CD14-positive monocyte (primary cell): Measurements from ENCODE around the gene SV2B. TPM values are rescaled to one million over a fixed set of nuclear protein-coding genes. Genes with fewer than 3 reads are reported as not detected.

Source experiments
- DNase-seq, 3 donors: peaks; one replicate each; pipeline ENCODE4 v3.0.0-alpha.2; 2011 to 2022
- H2AFZ ChIP-seq: 2 replicates; pipeline ENCODE4 v1.6.0; 2012; ENCODE audit warnings: mild to moderate bottlenecking, low read depth, low read length, inconsistent platforms; ENCODE audit not compliant: insufficient read depth, poor library complexity, severe bottlenecking
- H3K27ac ChIP-seq, 2 donors: 1 replicate in 1 of 2; 2 replicates in 1 of 2; pipeline ENCODE4 v1.5.1; 2012 to 2013; ENCODE audit warnings: low read length in 2 of 2, control low read depth in 1 of 2, inconsistent platforms in 1 of 2, low read depth in 1 of 2, mild to moderate bottlenecking in 1 of 2
- H3K27me3 ChIP-seq, 2 donors: one replicate each; pipeline versions ENCODE4 v1.6.0 to v1.6.1; 2011 to 2013; ENCODE audit warnings: low read length in 2 of 2; ENCODE audit not compliant: control insufficient read depth in 2 of 2, insufficient read depth in 2 of 2
- H3K36me3 ChIP-seq, 2 donors: replicated peaks in 1 of 2; 1 replicate in 1 of 2; 2 replicates in 1 of 2; pipeline versions ENCODE4 v1.5.1 to v1.6.1; 2012 to 2013; ENCODE audit warnings: low read length in 2 of 2, control low read depth in 1 of 2, inconsistent platforms in 1 of 2, mild to moderate bottlenecking in 1 of 2; ENCODE audit not compliant: insufficient read depth in 2 of 2, control insufficient read depth in 1 of 2
- H3K4me1 ChIP-seq, 2 donors: 1 replicate in 1 of 2; 2 replicates in 1 of 2; pipeline versions ENCODE4 v1.5.1 to v1.6.1; 2012 to 2013; ENCODE audit warnings: low read length in 2 of 2, control low read depth in 1 of 2, inconsistent platforms in 1 of 2, mild to moderate bottlenecking in 1 of 2, moderate library complexity in 1 of 2; ENCODE audit not compliant: insufficient read depth in 2 of 2, control insufficient read depth in 1 of 2
- H3K4me2 ChIP-seq: replicated peaks from 2 replicates; pipeline ENCODE3; 2012; ENCODE audit warnings: low read length, moderate library complexity, mild to moderate bottlenecking; ENCODE audit not compliant: poor library complexity, severe bottlenecking; ENCODE audit errors: extremely low read depth
- H3K4me3 ChIP-seq, 3 experiments: fragments of 200-600 bp in 1 of 3; sonication (generic) in 1 of 3; replicated peaks in 1 of 3; 1 replicate in 2 of 3; 2 replicates in 1 of 3; pipeline ENCODE4 v1.5.1; 2011 to 2013; ENCODE audit warnings: low read length in 3 of 3, mild to moderate bottlenecking in 3 of 3, control low read depth in 2 of 3, low read depth in 2 of 3, inconsistent platforms in 1 of 3, moderate library complexity in 1 of 3
- H3K79me2 ChIP-seq: 2 replicates; pipeline ENCODE4 v1.6.0; 2012; ENCODE audit warnings: mild to moderate bottlenecking, control low read depth, inconsistent platforms, low read length, moderate library complexity; ENCODE audit not compliant: insufficient read depth
- H3K9ac ChIP-seq: 2 replicates; pipeline ENCODE4 v1.6.0; 2017; ENCODE audit warnings: low read length, mild to moderate bottlenecking; ENCODE audit not compliant: insufficient read depth, poor library complexity, severe bottlenecking
- H3K9me3 ChIP-seq, 2 donors: replicated peaks in 1 of 2; 1 replicate in 1 of 2; 2 replicates in 1 of 2; pipeline versions ENCODE4 v1.5.1 to v1.6.1; 2012 to 2013; ENCODE audit warnings: low read length in 2 of 2, control low read depth in 1 of 2; ENCODE audit not compliant: control insufficient read depth in 1 of 2, insufficient read depth in 1 of 2
- H4K20me1 ChIP-seq: 2 replicates; pipeline ENCODE4 v1.6.0; 2012; ENCODE audit warnings: mild to moderate bottlenecking, low read length, control low read depth, moderate library complexity; ENCODE audit not compliant: insufficient read depth
- H3K27ac Mint-ChIP-seq, 7 donors: one replicate each; pipeline ENCODE4 v1.8.0; 2020; ENCODE audit warnings: mild to moderate bottlenecking in 7 of 7, mixed read lengths in 7 of 7, moderate library complexity in 6 of 7, inconsistent platforms in 2 of 7
- H3K27me3 Mint-ChIP-seq, 3 donors: one replicate each; pipeline ENCODE4 v1.8.0; 2021 to 2022; ENCODE audit warnings: low read depth in 3 of 3, mild to moderate bottlenecking in 3 of 3, mixed read lengths in 3 of 3, moderate library complexity in 3 of 3, inconsistent platforms in 1 of 3
- H3K36me3 Mint-ChIP-seq, 2 donors: one replicate each; pipeline ENCODE4 v1.8.0; 2020; ENCODE audit warnings: mixed read lengths in 2 of 2, inconsistent platforms in 1 of 2, mild to moderate bottlenecking in 1 of 2
- H3K4me1 Mint-ChIP-seq: one replicate; pipeline ENCODE4 v1.8.0; 2020; ENCODE audit warnings: mild to moderate bottlenecking, mixed read lengths
- H3K4me3 Mint-ChIP-seq, 2 donors: one replicate each; pipeline ENCODE4 v1.8.0; 2020; ENCODE audit warnings: mild to moderate bottlenecking in 2 of 2, mixed read lengths in 2 of 2, moderate library complexity in 1 of 2
- H3K9me3 Mint-ChIP-seq, 7 donors: one replicate each; pipeline ENCODE4 v1.8.0; 2020 to 2022; ENCODE audit warnings: mixed read lengths in 7 of 7, mild to moderate bottlenecking in 6 of 7, moderate library complexity in 6 of 7, inconsistent platforms in 2 of 7
- CTCF ChIP-seq: fragments of 200-600 bp; IDR thresholded peaks from one replicate; pipeline ENCODE4 v1.8.0; 2022; ENCODE audit warnings: antibody characterized with exemption, mild to moderate bottlenecking
- WGBS: methylation state at CpG from one replicate; pipeline ENCODE4 v1.1.5; 2013; ENCODE audit warnings: missing lambda C conversion rate; ENCODE audit not compliant: insufficient coverage; 5-methylcytosine and 5-hydroxymethylcytosine counted together
- intact Hi-C, 2 donors: fragments of 100-400 bp; cut with micrococcal nuclease; formaldehyde crosslinking; loops; one replicate each; pipeline versions ENCODE4 v1.15.0 to v1.15.1; 2023
- polyA plus RNA-seq, 3 donors: library from polyadenylated mRNA; depleted of rRNA in 1 of 3; unstranded in 2 of 3; stranded (reverse) in 1 of 3; fragments of 300-500 nt in 2 of 3; fragments of >200 nt in 1 of 3; fragmentation: Illumina TruSeq in 2 of 3; gene quantifications; 1 replicate in 2 of 3; 2 replicates in 1 of 3; pipeline ENCODE4 v1.2.3, GENCODE V29; 2012 to 2021

The SV2B gene
- polyA plus RNA-seq, 3 donors: not detected

- Histone ChIP-seq H3K27me3 (peaks cover 0 to 4% of the 10 kb centered on the region in 2 donors), H2AFZ (no peak overlapping the region), H3K9ac (no peak overlapping the region), H3K4me2 (no peak overlapping the region), H3K9me3 (no peaks in the 10 kb centered on the region), H4K20me1 (no peaks in the 10 kb centered on the region), H3K79me2 (no peaks in the 10 kb centered on the region), H3K36me3 (no peaks in the 10 kb centered on the region), H3K4me3 (no peak overlapping the region), H3K27ac (no peak overlapping the region), H3K4me1 (no peaks in the 10 kb centered on the region)
- Mint-ChIP-seq H3K27ac (no peak overlapping the region), H3K4me1 (no peaks in the 10 kb centered on the region), H3K9me3 (no peaks in the 10 kb centered on the region), H3K36me3 (no peaks in the 10 kb centered on the region), H3K27me3 (peaks cover 5 to 13% (median 8%) of the 10 kb centered on the region in 3 donors), H3K4me3 (no peak overlapping the region)
- intact Hi-C loops: no loop called here
- no peak for DNase-seq
- no peak for TF ChIP-seq CTCF
- no CpG with 5 or more reads among the region's 5 CpGs for WGBS
Measured at GRCh38 chr15:91225741-91226140, 125.7 kb downstream of the SV2B start.

- H3K27ac Mint-ChIP-seq: no peak overlapping the region
- H3K36me3 Mint-ChIP-seq: no peaks in the 10 kb centered on the region
- H3K36me3 ChIP-seq: no peaks in the 10 kb centered on the region
- H3K4me3 ChIP-seq: no peak overlapping the region
- no peak for TF ChIP-seq CTCF
- H4K20me1 ChIP-seq: no peaks in the 10 kb centered on the region
- no peak overlapping the region for H2AFZ ChIP-seq
- H3K9me3 ChIP-seq: no peaks in the 10 kb centered on the region
- H3K4me2 ChIP-seq: no peak overlapping the region
- no peak overlapping the region for H3K4me3 Mint-ChIP-seq
- DNase-seq: no peak
- intact Hi-C loops: no loop called here
- H3K4me1 Mint-ChIP-seq: no peaks in the 10 kb centered on the region
- peaks cover 4 to 7% (median 4%) of the 10 kb centered on the region in 3 donors for H3K27me3 Mint-ChIP-seq
- H3K9me3 Mint-ChIP-seq: no peaks in the 10 kb centered on the region
- H3K27me3 ChIP-seq: peaks cover 0 to 4% of the 10 kb centered on the region in 2 donors
- WGBS: no CpG with 5 or more reads among the region's 3 CpGs
- no peaks in the 10 kb centered on the region for H3K79me2 ChIP-seq
- no peak overlapping the region for H3K9ac ChIP-seq
- no peak overlapping the region for H3K27ac ChIP-seq
- H3K4me1 ChIP-seq: no peaks in the 10 kb centered on the region
Measured at GRCh38 chr15:91227117-91227516, 127.1 kb downstream of the SV2B start.
